SU-DHL-6 (cell line): Measurements from ENCODE around the gene NTN5.

Source experiments
- CTCF ChIP-seq: fragments of 200-600 bp; sonication (generic); IDR thresholded peaks from one replicate; pipeline ENCODE4 v1.5.1; 2017; ENCODE audit warnings: antibody characterized with exemption, mild to moderate bottlenecking, low read length, moderate library complexity; ENCODE audit not compliant: insufficient read depth, poor library complexity, severe bottlenecking
- EZH2phosphoT487 ChIP-seq: fragments of 200-600 bp; sonication (generic), shearing (Covaris generic); conservative IDR thresholded peaks from 2 replicates; pipeline ENCODE4 v1.6.1; 2018; ENCODE audit warnings: mild to moderate bottlenecking, antibody characterized with exemption, low read length, moderate library complexity, mixed read lengths

- TF ChIP-seq CTCF, result no peak
- TF ChIP-seq EZH2phosphoT487, result no peak
Measured at GRCh38 chr19:48658483-48658882, 14.3 kb downstream of the NTN5 start.
